ENCODE measurements around the gene ABCG4. TPM values are rescaled to one million over a fixed set of nuclear protein-coding genes. Genes with fewer than 3 reads are reported as not detected.

Gene ABCG4
- total and polyA plus RNA-seq, 9 of the 15 experiments (the other 6 are each of a cell fraction or from before 2014, with no cell fraction given), result 0.03 to 0.11 (median 0.07) TPM; not detected in 4

DNA sequence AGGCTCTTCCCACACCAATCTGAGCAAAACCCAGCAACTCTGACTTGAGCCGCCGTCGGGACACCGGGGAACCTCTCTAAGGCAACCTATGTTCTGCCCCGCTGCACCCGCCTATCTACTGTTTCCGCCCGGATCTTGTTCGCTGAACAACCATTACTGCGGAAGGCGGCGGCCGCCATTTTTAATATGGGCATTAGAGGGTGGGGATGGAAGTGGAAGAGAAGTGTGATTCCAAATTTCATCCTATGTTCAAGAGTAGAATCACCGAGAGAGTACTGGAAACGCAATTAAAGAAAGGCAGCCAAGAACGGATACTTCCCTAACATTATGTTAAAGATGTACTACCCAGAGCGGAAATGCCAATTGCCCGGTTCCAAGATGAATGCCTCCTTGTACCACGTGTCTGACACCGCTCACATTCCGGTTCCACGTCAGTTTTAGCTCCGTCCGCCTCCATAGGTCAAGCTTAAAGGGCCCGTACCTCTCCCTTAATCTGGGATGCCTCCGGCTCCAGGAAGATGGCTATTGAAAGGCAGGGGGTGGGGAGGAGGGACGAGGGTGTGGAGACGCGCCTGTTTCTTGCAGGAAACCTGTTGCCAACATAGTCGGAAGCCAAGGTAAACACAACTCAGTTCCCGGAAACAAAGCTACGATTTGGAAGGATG is 47.0 kb upstream of the ABCG4 start, which contains the start of gene DPAGT1 (continued):
- TF ChIP-seq FOS (IDR thresholded peaks at IDR 0.05; ENCODE audit: extremely low read depth, insufficient read length) (no peak), BRD4 (IDR thresholded peaks at IDR 0.05) (no peak), SMAD3 (CRISPR knock-in tag; conservative IDR thresholded peaks at IDR 0.05) (peak; percentile 80), U2AF2 (optimal IDR thresholded peaks at IDR 0.05; ENCODE audit: low read depth, low read length) (no peak), HOMEZ (CRISPR knock-in tag; IDR thresholded peaks at IDR 0.05) (no peak), PHTF2 (CRISPR knock-in tag; IDR thresholded peaks at IDR 0.05) (no peak), CXXC5 (CRISPR knock-in tag; IDR thresholded peaks at IDR 0.05) (peak; percentile 70), TBP (optimal IDR thresholded peaks at IDR 0.05; ENCODE audit: low read depth, low read length) (peak; percentile 47), XRCC4 (IDR thresholded peaks at IDR 0.05; ENCODE audit: extremely low read depth, insufficient read depth, insufficient read length) (no peak), C11orf30 (IDR thresholded peaks at IDR 0.05; ENCODE audit: low read depth) (peak; percentile 79), ATF1 (CRISPR knock-in tag; IDR thresholded peaks at IDR 0.05) (no peak), ATF1 (tag; IDR thresholded peaks at IDR 0.05) (peak; percentile 96), HOXB6 (CRISPR knock-in tag; IDR thresholded peaks at IDR 0.05; ENCODE audit: borderline replicate concordance) (no peak), USF1 (CRISPR knock-in tag; IDR thresholded peaks at IDR 0.05) (peak; percentile 93), RERE (CRISPR knock-in tag; IDR thresholded peaks at IDR 0.05; ENCODE audit: borderline replicate concordance) (no peak), FOXA3 (CRISPR knock-in tag; conservative IDR thresholded peaks at IDR 0.05 in 1 of 2, IDR thresholded peaks at IDR 0.05 in 1 of 2) (no peak)
- TF ChIP-seq, protein P1, sequence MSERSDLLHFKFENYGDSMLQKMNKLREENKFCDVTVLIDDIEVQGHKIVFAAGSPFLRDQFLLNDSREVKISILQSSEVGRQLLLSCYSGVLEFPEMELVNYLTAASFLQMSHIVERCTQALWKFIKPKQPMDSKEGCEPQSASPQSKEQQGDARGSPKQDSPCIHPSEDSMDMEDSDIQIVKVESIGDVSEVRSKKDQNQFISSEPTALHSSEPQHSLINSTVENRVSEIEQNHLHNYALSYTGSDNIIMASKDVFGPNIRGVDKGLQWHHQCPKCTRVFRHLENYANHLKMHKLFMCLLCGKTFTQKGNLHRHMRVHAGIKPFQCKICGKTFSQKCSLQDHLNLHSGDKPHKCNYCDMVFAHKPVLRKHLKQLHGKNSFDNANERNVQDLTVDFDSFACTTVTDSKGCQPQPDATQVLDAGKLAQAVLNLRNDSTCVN (CRISPR knock-in tag; IDR thresholded peaks at IDR 0.05), result peak; percentile 71; the same call in 1 of the 2 replicates
- TF ChIP-seq, protein P2, sequence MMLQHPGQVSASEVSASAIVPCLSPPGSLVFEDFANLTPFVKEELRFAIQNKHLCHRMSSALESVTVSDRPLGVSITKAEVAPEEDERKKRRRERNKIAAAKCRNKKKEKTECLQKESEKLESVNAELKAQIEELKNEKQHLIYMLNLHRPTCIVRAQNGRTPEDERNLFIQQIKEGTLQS (IDR thresholded peaks at IDR 0.05), result no peak; the same call in 1 of the 2 replicates
- TF ChIP-seq, protein P2 (CRISPR knock-in tag; conservative IDR thresholded peaks at IDR 0.05), result peak; percentile 77
